GM18511 (cell line): ENCODE results near the gene CCDC73.
A peak's percentile ranks its signal among the peaks of the same experiment; 100 is the strongest.
"Not testable (repeated sequence)": the region's sequence is repeated elsewhere in the genome, so short reads cannot be mapped to it uniquely, and the experiment has no call there.

Source experiments
- ATAC-seq: cut with Tn5 transposase; IDR thresholded peaks from one replicate; pipeline ENCODE4 v1.9.1; 2021; ENCODE audit warnings: mild to moderate bottlenecking, moderate library complexity; ENCODE audit not compliant: unreplicated experiment

Gene CCDC73

GRCh38 chr11:32809313-32809712, 14.9 kb upstream of the CCDC73 start:
- peak; percentile 98 for ATAC-seq

GRCh38 chr11:32796425-32796824, 2.0 kb upstream of the CCDC73 start:
- ATAC-seq: no peak

- peak; percentile 86 for ATAC-seq
These were observed 1.4 kb downstream of the CCDC73 start for GRCh38 chr11:32792948-32793475.

- peak; percentile 22 for ATAC-seq
These were observed 2.1 kb downstream of the CCDC73 start for GRCh38 chr11:32792111-32792947.

GRCh38 chr11:32790916-32791315, 3.5 kb downstream of the CCDC73 start:
- no peak for ATAC-seq

- ATAC-seq: no peak
These were observed 7.7 kb downstream of the CCDC73 start for GRCh38 chr11:32786811-32787210.

GRCh38 chr11:32785262-32785661, 9.2 kb downstream of the CCDC73 start:
- no peak for ATAC-seq

GRCh38 chr11:32781721-32782120, 12.7 kb downstream of the CCDC73 start:
- ATAC-seq: no peak

GRCh38 chr11:32780839-32781238, 13.6 kb downstream of the CCDC73 start:
- ATAC-seq: not testable (repeated sequence)

- no peak for ATAC-seq
These were observed 15.3 kb downstream of the CCDC73 start for GRCh38 chr11:32779136-32779535.

- peak; percentile 69 for ATAC-seq
These were observed 18.6 kb downstream of the CCDC73 start for GRCh38 chr11:32775908-32776307.

- no peak for ATAC-seq
These were observed 20.4 kb downstream of the CCDC73 start for GRCh38 chr11:32774081-32774480.

GRCh38 chr11:32772731-32773130, 21.7 kb downstream of the CCDC73 start:
- ATAC-seq: no peak

- ATAC-seq: not testable (repeated sequence)
These were observed 32.7 kb downstream of the CCDC73 start for GRCh38 chr11:32761774-32762173.

- ATAC-seq: no peak
These were observed 36.2 kb downstream of the CCDC73 start for GRCh38 chr11:32758291-32758690.

- not testable (repeated sequence) for ATAC-seq
These were observed 41.3 kb downstream of the CCDC73 start for GRCh38 chr11:32753181-32753580.

- no peak for ATAC-seq
These were observed 42.5 kb downstream of the CCDC73 start for GRCh38 chr11:32752001-32752400.

- ATAC-seq: no peak
These were observed 43.1 kb downstream of the CCDC73 start for GRCh38 chr11:32751381-32751780.

GRCh38 chr11:32729976-32730375, 64.5 kb downstream of the CCDC73 start:
- no peak for ATAC-seq

GRCh38 chr11:32723332-32723731, 71.1 kb downstream of the CCDC73 start:
- ATAC-seq: no peak

- ATAC-seq: no peak
These were observed 72.2 kb downstream of the CCDC73 start for GRCh38 chr11:32722255-32722654.

GRCh38 chr11:32713496-32713895, 81.0 kb downstream of the CCDC73 start:
- no peak for ATAC-seq
